T-cell (primary cell): ENCODE data around the gene LUZP2. TPM values are rescaled to one million over a fixed set of nuclear protein-coding genes. Genes with fewer than 3 reads are reported as not detected.

Experiments used
- ATAC-seq, 4 experiments: fragments of 200-7000 bp in 3 of 4; fragments of 150-1000 bp in 1 of 4; cut with Tn5 transposase; replicated peaks in 1 of 4; 1 replicate in 3 of 4; 2 replicates in 1 of 4; pipeline ENCODE4 v1.10.0; 2021; ENCODE audit warnings: moderate library complexity in 3 of 4, mild to moderate bottlenecking in 2 of 4, moderate number of reproducible peaks in 1 of 4
- CTCF ChIA-PET, 2 donors: fragments of 300-600 bp; sonication (Branson Sonifier 250); formaldehyde crosslinking; loops; one replicate each; lab custom pipeline; 2022; ENCODE audit warnings: antibody characterized with exemption in 2 of 2; lab: Charles Lee
- POLR2A ChIA-PET, 2 donors: fragments of 300-600 bp; sonication (Branson Sonifier 250); formaldehyde crosslinking; loops; one replicate each; lab custom pipeline; 2022; ENCODE audit warnings: antibody characterized with exemption in 2 of 2; lab: Charles Lee
- DNase-seq, 35 experiments: peaks; one replicate each; pipeline versions ENCODE4 v3.0.0 to v3.0.0-alpha.2; 2013 to 2023
- H3K27ac ChIP-seq: one replicate; pipeline ENCODE4 v1.5.1; 2013; ENCODE audit warnings: low read length
- H3K27me3 ChIP-seq, 2 experiments: replicated peaks in 1 of 2; 1 replicate in 1 of 2; 2 replicates in 1 of 2; pipeline versions ENCODE4 v1.6.1 to v1.7.0; 2013; ENCODE audit warnings: low read length in 1 of 2, mixed read lengths in 1 of 2; ENCODE audit not compliant: control insufficient read depth in 2 of 2, insufficient read depth in 2 of 2; ENCODE audit errors: extremely low read depth in 1 of 2
- H3K36me3 ChIP-seq, 2 donors: 1 replicate in 1 of 2; 2 replicates in 1 of 2; pipeline versions ENCODE4 v1.6.1 to v1.7.0; 2013; ENCODE audit warnings: low read length in 1 of 2; ENCODE audit not compliant: control insufficient read depth in 2 of 2, insufficient read depth in 1 of 2; ENCODE audit errors: extremely low read depth in 1 of 2
- H3K4me1 ChIP-seq, 2 experiments: 1 replicate in 1 of 2; 2 replicates in 1 of 2; pipeline versions ENCODE4 v1.6.1 to v1.7.0; 2013; ENCODE audit warnings: low read length in 2 of 2, mixed read lengths in 1 of 2; ENCODE audit not compliant: insufficient read depth in 2 of 2, control insufficient read depth in 1 of 2; ENCODE audit errors: extremely low read depth in 1 of 2
- H3K4me3 ChIP-seq, 2 donors: 1 replicate in 1 of 2; 2 replicates in 1 of 2; pipeline versions ENCODE4 v1.5.1 to v1.7.0; 2013; ENCODE audit warnings: mild to moderate bottlenecking in 2 of 2, low read length in 1 of 2, moderate library complexity in 1 of 2; ENCODE audit not compliant: control insufficient read depth in 1 of 2; ENCODE audit errors: extremely low read depth in 1 of 2
- H3K9me3 ChIP-seq: 2 replicates; pipeline ENCODE4 v1.7.0; 2013
- H3K27ac Mint-ChIP-seq, 2 donors: one replicate each; pipeline ENCODE4 v1.8.0; 2020 to 2021; ENCODE audit warnings: mild to moderate bottlenecking in 2 of 2, mixed read lengths in 2 of 2
- H3K27me3 Mint-ChIP-seq, 2 donors: one replicate each; pipeline ENCODE4 v1.8.0; 2021 to 2022; ENCODE audit warnings: mixed read lengths in 2 of 2
- H3K36me3 Mint-ChIP-seq: one replicate; pipeline ENCODE4 v1.8.0; 2021; ENCODE audit warnings: mixed read lengths
- H3K4me1 Mint-ChIP-seq, 3 donors: one replicate each; pipeline ENCODE4 v1.8.0; 2020 to 2022; ENCODE audit warnings: mixed read lengths in 3 of 3, mild to moderate bottlenecking in 1 of 3
- H3K4me3 Mint-ChIP-seq, 3 donors: one replicate each; pipeline ENCODE4 v1.8.0; 2020 to 2022; ENCODE audit warnings: mild to moderate bottlenecking in 3 of 3, mixed read lengths in 3 of 3, moderate library complexity in 3 of 3
- H3K9me3 Mint-ChIP-seq, 3 donors: one replicate each; pipeline ENCODE4 v1.8.0; 2020 to 2022; ENCODE audit warnings: mixed read lengths in 3 of 3
- WGBS: methylation state at CpG from one replicate; pipeline ENCODE4 v1.1.5; 2013; ENCODE audit warnings: missing lambda C conversion rate; ENCODE audit not compliant: insufficient coverage; 5-methylcytosine and 5-hydroxymethylcytosine counted together
- total RNA-seq, 35 experiments: library from RNA in 6 of 35; stranded (reverse) in 6 of 35; fragments of 120-200 nt in 1 of 35; gene quantifications; one replicate each; pipeline versions ENCODE4 v1.2.1 to v1.2.4 and lab custom pipeline; 2013 to 2026

Gene LUZP2
- total RNA-seq, 5 donors from 2014 or later (not counting 1 experiment from before 2014, with no cell fraction given), result not detected

DNA sequence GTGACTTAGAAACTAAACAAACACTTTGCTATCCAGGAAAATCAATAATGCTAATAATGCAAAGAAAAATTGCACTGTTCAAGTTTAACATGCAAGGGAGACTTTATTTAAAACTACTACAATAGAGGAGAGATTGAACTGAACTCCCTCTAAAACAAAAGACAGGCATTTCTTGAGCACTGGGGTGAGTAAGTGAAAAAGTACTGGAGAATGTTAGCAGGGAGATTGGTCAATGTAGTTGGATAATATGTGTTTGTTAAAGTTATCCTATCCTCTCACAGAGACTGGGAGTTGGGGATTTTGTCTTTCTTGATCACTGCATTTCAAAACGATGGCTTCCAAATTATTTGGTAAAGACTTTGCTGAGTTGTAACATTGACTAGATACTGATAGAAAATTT is 77.6 kb downstream of the LUZP2 start:
- no peaks in the 10 kb centered on the region for H3K9me3 ChIP-seq
- no peak overlapping the region for H3K27ac ChIP-seq
- Mint-ChIP-seq H3K36me3 (no peaks in the 10 kb centered on the region), H3K27ac (no peak overlapping the region), H3K9me3 (peaks cover 0 to 15% (median 5%) of the 10 kb centered on the region in 3 donors), H3K4me3 (no peak overlapping the region), H3K27me3 (no peaks in the 10 kb centered on the region), H3K4me1 (no peaks in the 10 kb centered on the region)
- ATAC-seq, result no peak
- no peaks in the 10 kb centered on the region for H3K4me1 ChIP-seq
- ChIA-PET POLR2A (no interaction called here), CTCF (no interaction called here)
- H3K4me3 ChIP-seq, result no peak overlapping the region
- no peaks in the 10 kb centered on the region for H3K27me3 ChIP-seq
- no peaks in the 10 kb centered on the region for H3K36me3 ChIP-seq
- DNase-seq, result no peak
- WGBS, result no CpG with 5 or more reads among the region's 1 CpG

DNA sequence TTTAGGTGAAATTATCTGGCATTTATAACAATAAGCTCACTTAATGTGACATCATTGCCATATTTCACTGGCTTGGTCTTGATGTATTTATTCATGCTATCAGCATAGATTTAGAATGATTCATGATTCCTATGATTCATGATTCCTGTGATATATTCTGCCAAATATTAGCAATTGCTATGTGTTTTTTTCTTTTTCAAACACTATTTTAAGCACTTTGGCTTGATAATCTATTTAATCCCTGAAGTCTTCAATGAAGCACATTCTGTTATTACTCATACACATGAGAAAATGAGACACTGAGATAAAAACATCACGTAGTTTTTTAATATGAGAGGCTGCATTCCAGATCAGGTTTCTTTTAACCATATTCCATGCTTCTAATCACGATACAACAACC is 78.5 kb downstream of the LUZP2 start:
- Histone ChIP-seq H3K4me1 (no peaks in the 10 kb centered on the region), H3K27ac (no peak overlapping the region), H3K9me3 (no peaks in the 10 kb centered on the region), H3K27me3 (no peaks in the 10 kb centered on the region), H3K36me3 (no peaks in the 10 kb centered on the region), H3K4me3 (no peak overlapping the region)
- CTCF ChIA-PET, result no interaction called here
- POLR2A ChIA-PET, result no interaction called here
- H3K27ac Mint-ChIP-seq, result no peak overlapping the region
- peaks cover 0 to 12% (median 3%) of the 10 kb centered on the region in 3 donors for H3K9me3 Mint-ChIP-seq
- H3K36me3 Mint-ChIP-seq, result no peaks in the 10 kb centered on the region
- no peaks in the 10 kb centered on the region for H3K4me1 Mint-ChIP-seq
- no peak for ATAC-seq
- no CpG with 5 or more reads among the region's 2 CpGs for WGBS
- H3K27me3 Mint-ChIP-seq, result no peaks in the 10 kb centered on the region
- no peak for DNase-seq
- H3K4me3 Mint-ChIP-seq, result no peak overlapping the region

DNA sequence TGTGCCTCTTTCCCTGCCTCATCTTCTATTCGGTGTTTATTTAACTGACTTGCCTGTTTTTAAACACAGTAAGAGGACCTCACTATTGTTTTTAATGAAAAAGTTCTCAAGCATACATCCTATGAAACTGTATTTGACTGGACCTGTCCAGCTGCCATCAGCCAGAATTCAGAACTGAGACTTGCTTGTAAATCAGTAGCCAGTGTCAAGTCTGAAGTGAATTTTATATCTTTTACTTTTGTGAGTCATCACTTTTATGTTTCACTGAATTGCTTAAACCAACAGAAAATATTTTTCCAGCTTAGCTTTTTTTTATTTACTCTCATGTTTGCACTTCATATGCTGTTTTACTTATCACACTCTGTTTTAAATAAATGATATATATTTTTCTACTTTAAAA is 88.3 kb downstream of the LUZP2 start:
- no peak for DNase-seq
- no peak overlapping the region for H3K27ac ChIP-seq

DNA sequence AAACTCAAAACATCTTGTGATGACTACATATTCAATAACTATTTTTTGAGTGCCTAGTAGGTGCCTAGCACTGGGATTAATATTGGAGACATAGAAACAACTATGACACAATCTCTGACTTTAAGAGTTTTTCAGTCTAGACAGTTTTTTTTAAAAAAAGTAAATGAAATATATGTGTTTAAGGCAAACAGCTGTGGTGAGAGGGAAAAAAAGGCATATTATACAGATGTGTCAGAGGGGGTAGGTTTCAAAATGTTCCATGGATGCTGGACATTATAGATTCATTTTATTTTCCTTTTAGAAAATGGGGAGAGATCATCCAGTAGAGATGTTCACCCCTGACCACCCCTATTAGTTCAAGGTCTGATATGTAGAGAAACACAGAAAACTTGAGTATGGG is 90.8 kb downstream of the LUZP2 start:
- H3K4me3 Mint-ChIP-seq, result no peak overlapping the region
- peaks cover 8 to 11% (median 9%) of the 10 kb centered on the region in 3 donors for H3K9me3 Mint-ChIP-seq
- no peak overlapping the region for H3K27ac Mint-ChIP-seq
- DNase-seq (no peak), ATAC-seq (no peak)
- ChIA-PET CTCF (no interaction called here), POLR2A (no interaction called here)
- no peaks in the 10 kb centered on the region for H3K9me3 ChIP-seq
- H3K27me3 Mint-ChIP-seq, result no peaks in the 10 kb centered on the region
- no peaks in the 10 kb centered on the region for H3K27me3 ChIP-seq
- H3K27ac ChIP-seq, result no peak overlapping the region
- no peak overlapping the region for H3K4me3 ChIP-seq
- H3K4me1 ChIP-seq, result no peaks in the 10 kb centered on the region
- H3K4me1 Mint-ChIP-seq, result no peaks in the 10 kb centered on the region
- no peaks in the 10 kb centered on the region for H3K36me3 ChIP-seq
- H3K36me3 Mint-ChIP-seq, result no peaks in the 10 kb centered on the region

More for the DNA sequence above, 88.3 kb downstream of the LUZP2 start:
- peaks cover 9 to 13% (median 10%) of the 10 kb centered on the region in 3 donors for H3K9me3 Mint-ChIP-seq
- no peak overlapping the region for H3K27ac Mint-ChIP-seq
- ATAC-seq, result no peak
- ChIA-PET CTCF (no interaction called here), POLR2A (no interaction called here)
- no peak overlapping the region for H3K4me3 Mint-ChIP-seq
- no peaks in the 10 kb centered on the region for H3K4me1 ChIP-seq
- H3K4me1 Mint-ChIP-seq, result no peaks in the 10 kb centered on the region
- H3K27me3 ChIP-seq, result no peaks in the 10 kb centered on the region
- H3K36me3 ChIP-seq, result no peaks in the 10 kb centered on the region
- WGBS, result no CpG with 5 or more reads among the region's 1 CpG
- no peaks in the 10 kb centered on the region for H3K27me3 Mint-ChIP-seq
- no peaks in the 10 kb centered on the region for H3K36me3 Mint-ChIP-seq
- H3K9me3 ChIP-seq, result no peaks in the 10 kb centered on the region
- H3K4me3 ChIP-seq, result no peak overlapping the region

DNA sequence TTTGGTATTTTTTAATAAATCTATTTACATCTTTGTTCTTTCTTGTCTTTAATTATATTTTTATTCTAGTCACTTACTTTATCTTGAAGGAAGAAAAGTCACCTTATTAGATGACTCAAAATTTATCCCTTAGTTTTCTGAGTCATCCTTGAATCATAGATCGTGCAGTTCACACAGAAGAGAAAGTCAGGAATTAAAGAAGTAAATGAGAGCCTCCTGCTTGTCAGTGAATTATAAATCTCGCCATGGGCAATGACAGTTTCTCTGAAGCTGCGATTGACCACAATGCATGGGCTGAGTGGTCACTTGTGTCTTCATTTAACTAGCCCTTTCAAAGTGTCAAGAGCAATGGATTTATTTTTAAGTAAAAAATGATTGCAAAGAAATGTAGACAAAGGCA is 91.2 kb downstream of the LUZP2 start:
- WGBS, result 87% methylated on average over 3 of the region's 3 CpGs
- Histone ChIP-seq H3K27ac (no peak overlapping the region), H3K27me3 (no peaks in the 10 kb centered on the region), H3K36me3 (no peaks in the 10 kb centered on the region), H3K4me1 (no peaks in the 10 kb centered on the region), H3K9me3 (no peaks in the 10 kb centered on the region), H3K4me3 (no peak overlapping the region)
- Mint-ChIP-seq H3K27me3 (no peaks in the 10 kb centered on the region), H3K9me3 (peaks cover 8 to 11% (median 9%) of the 10 kb centered on the region in 3 donors), H3K27ac (no peak overlapping the region), H3K4me1 (no peaks in the 10 kb centered on the region), H3K4me3 (no peak overlapping the region), H3K36me3 (no peaks in the 10 kb centered on the region)
- ATAC-seq (no peak), DNase-seq (no peak)
- CTCF ChIA-PET, result no interaction called here
- POLR2A ChIA-PET, result no interaction called here

DNA sequence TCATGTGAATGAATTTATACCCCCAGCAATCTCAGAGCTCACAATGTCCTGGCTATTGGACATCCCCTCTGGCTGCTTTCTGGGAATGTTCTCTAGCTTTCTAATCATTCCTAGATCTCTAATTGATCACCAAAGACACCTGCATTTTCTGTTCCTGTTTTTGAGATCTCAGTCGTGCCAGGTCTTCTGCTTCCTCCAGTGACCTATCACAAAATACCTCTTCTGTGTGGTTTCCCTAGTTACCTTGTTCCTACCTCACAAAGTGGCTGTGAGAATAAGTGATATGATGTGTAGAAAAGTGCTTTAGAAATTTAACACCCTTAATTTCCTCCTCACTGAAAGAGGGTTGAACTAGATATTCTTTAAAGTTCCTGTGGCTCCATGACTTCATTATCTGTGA is 92.2 kb downstream of the LUZP2 start:
- Mint-ChIP-seq H3K36me3 (no peaks in the 10 kb centered on the region), H3K27me3 (no peaks in the 10 kb centered on the region), H3K4me1 (no peaks in the 10 kb centered on the region), H3K9me3 (peaks cover 7 to 9% (median 8%) of the 10 kb centered on the region in 3 donors), H3K27ac (no peak overlapping the region), H3K4me3 (no peak overlapping the region)
- WGBS, result no CpG with 5 or more reads among the region's 1 CpG
- Histone ChIP-seq H3K27me3 (no peaks in the 10 kb centered on the region), H3K27ac (no peak overlapping the region), H3K9me3 (no peaks in the 10 kb centered on the region), H3K36me3 (no peaks in the 10 kb centered on the region), H3K4me3 (no peak overlapping the region), H3K4me1 (no peaks in the 10 kb centered on the region)
- POLR2A ChIA-PET, result interaction anchor here in 1 of 2 donors (0.6 kb wide), 1 partner anchor 18 kb away, joined by 3 read pairs; no protein-coding TSS in a partner anchor
- ATAC-seq (no peak), DNase-seq (no peak)
- CTCF ChIA-PET, result no interaction called here

DNA sequence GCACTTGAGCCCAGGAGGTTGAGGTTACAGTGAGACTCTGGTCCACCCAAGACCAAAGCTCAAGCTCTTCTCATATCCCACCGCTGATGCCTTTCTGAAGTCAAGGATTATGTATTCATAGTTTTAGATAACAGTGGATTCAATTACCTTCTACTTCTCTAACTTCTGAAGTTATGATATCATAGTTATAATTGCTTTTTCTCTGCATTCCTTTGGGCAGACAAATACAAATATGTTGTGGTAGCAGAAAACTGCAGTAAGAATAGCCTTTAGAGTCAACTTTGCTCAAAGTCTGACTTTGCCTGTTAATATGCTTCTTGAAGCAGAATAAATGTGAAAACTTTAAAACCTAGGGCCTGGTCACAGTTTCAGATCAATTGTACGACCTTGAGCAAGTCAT is 94.4 kb downstream of the LUZP2 start:
- Histone ChIP-seq H3K27me3 (no peaks in the 10 kb centered on the region), H3K4me3 (no peak overlapping the region), H3K4me1 (no peaks in the 10 kb centered on the region), H3K36me3 (no peaks in the 10 kb centered on the region), H3K9me3 (no peaks in the 10 kb centered on the region), H3K27ac (no peak overlapping the region)
- Mint-ChIP-seq H3K4me3 (no peak overlapping the region), H3K9me3 (peaks cover 4 to 13% (median 8%) of the 10 kb centered on the region in 3 donors), H3K4me1 (no peaks in the 10 kb centered on the region), H3K27ac (no peak overlapping the region), H3K27me3 (no peaks in the 10 kb centered on the region), H3K36me3 (no peaks in the 10 kb centered on the region)
- DNase-seq (no peak), ATAC-seq (no peak)
- CTCF ChIA-PET, result no interaction called here
- POLR2A ChIA-PET, result no interaction called here
- WGBS, result no CpG with 5 or more reads among the region's 2 CpGs
